HG03520 (cell line): ENCODE results near the gene GNG12.

Experiments
- ATAC-seq: cut with Tn5 transposase; IDR thresholded peaks from one replicate; pipeline ENCODE4 v1.9.1; 2021; ENCODE audit warnings: mild to moderate bottlenecking, moderate library complexity; ENCODE audit not compliant: unreplicated experiment

The GNG12 gene

DNA sequence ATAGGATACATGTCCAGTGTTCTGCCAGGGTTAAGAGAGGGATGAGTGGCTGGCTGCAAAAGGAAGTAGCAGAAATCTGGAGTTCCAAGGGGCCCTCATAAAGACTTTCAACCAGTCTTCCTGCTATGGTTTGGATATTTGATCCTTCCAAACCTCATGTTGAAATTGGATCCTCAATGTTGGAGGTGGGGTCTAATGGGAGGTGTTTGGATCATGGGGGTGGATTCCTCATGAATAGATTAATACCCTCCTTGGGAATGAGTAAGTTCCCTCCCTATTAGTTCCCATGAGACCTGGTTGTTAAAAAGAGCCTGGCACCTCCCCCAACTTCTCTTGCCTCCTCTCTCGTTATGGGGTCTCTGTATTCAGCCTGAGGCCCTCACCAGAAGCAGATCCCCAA is 10.1 kb upstream of the GNG12 start:
- no peak for ATAC-seq

DNA sequence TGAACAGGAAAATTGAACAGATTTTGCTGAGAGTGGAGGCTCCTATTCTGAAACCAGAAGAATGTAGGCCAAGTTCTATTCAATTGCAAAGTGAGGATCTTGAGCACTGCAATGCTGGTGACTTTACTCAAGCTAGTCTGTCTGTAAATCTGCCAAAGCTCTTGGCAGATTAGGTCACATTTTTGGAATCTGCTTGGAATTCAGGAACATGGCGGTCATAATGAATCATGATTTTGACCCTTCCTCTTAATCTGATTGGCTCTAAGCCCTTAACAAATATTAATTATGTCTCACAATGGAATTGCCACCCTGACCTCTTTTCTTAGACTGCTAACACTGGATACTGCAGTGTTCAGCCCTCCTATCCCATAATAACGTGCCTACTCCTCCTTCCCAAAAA is 7.2 kb upstream of the GNG12 start:
- ATAC-seq, result no peak

GRCh38 chr1:67839826-67840225 is 6.6 kb upstream of the GNG12 start:
- no peak for ATAC-seq

GRCh38 chr1:67838180-67838910 is 5.1 kb upstream of the GNG12 start:
- no peak for ATAC-seq

- ATAC-seq, result no peak
Measured at GRCh38 chr1:67836769-67837168, 3.5 kb upstream of the GNG12 start.

- no peak for ATAC-seq
Measured at GRCh38 chr1:67835663-67836452, 2.6 kb upstream of the GNG12 start.

DNA sequence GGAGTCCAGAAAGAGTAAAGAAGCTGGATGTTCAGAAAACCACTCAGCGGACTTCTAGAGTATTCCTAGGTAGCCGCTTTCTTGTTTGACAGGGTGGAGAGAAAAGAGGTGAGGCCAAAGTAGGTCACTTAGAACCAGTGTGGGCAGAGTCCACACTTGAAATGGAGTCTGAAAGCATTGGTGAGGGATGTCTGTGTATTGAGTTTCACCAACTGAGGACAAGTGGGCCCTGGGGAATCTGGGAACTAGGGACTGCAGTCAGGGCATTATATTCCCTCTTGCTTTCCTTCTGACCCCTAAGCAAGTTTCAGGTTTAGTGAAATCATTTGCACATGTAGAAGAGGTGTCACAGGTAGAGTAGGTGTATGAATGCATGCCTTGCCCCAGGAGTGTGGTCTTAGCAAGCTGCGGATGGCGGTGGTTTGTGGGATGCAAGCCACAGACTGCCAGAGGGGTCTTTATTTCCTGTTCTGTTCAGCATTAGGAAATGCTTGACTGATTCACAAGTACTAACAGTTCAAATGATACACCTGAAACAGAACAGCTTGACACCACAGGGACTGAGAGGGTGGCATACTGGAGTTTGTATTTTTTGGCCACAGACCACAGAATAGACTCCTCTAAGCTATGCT is 1.1 kb upstream of the GNG12 start:
- no peak for ATAC-seq

- no peak for ATAC-seq
Measured at GRCh38 chr1:67833602-67833940, 304 bp upstream of the GNG12 start.

- no peak for ATAC-seq
Measured at GRCh38 chr1:67831850-67832513, 1.3 kb downstream of the GNG12 start.

- no peak for ATAC-seq
Measured at GRCh38 chr1:67830928-67831830, 2.1 kb downstream of the GNG12 start.

DNA sequence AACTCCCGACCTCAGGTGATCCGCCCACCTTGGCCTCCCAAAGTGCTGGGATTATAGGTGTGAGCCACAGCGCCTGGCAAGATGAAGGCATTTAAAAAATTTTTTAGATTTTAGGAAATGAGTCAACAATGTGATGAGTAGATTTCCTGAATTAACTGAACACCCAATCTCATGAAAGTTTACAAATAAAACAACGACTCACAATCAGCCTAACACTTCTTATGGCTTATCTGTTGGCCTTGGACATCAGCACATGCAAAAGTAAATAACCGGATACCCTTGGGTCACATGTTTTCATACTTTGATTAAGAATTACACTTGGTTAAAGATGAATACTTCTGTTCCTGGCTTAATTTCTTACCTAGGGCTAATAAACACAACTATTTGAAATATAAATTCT is 3.0 kb downstream of the GNG12 start:
- no peak for ATAC-seq

DNA sequence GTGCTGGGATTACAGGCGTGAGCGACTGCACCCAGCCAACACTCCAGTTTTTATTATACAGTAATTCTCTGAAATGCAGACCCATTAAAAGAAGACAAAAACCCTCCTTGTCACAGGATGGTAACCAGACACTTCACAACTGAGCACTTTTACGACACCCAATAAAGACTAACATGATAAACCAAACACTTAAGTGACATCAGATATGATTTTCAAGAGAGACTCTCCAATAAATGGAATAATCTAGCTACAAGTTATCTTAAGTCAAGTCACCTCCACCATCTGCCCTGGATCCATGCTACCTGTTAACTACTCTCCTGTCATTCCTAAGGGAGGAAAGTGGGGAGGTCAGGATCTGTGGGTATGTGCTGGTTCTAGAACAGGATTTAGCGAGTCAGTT is 5.6 kb downstream of the GNG12 start:
- ATAC-seq, result no peak

DNA sequence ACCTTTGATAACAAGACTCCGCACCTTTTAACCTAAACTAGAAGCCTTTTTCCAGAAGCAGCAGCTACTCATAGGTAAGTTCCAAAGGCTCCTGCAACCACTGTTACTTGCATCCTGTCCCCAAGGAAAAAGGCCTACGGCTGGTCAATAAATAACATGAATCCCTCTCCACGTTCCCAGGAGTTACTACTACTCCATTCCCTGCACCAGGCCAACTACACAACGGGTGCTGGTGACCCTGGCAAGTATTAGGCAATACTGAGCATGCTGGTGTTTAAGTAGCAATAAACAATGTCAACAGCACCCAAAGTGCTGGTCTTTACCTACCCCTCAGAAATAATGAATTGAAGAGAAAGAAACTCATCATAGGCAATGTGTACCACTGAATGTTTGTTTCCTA is 7.7 kb downstream of the GNG12 start:
- ATAC-seq, result no peak

GRCh38 chr1:67824766-67825165 is 8.5 kb downstream of the GNG12 start:
- no peak for ATAC-seq

- no peak for ATAC-seq
Measured at GRCh38 chr1:67823615-67824014, 9.7 kb downstream of the GNG12 start.

GRCh38 chr1:67821263-67821662 is 12.0 kb downstream of the GNG12 start:
- ATAC-seq, result no peak

- ATAC-seq, result no peak
Measured at GRCh38 chr1:67818725-67819301, 14.5 kb downstream of the GNG12 start.

GRCh38 chr1:67818162-67818561 is 15.1 kb downstream of the GNG12 start:
- no peak for ATAC-seq

- no peak for ATAC-seq
Measured at GRCh38 chr1:67817319-67817718, 15.9 kb downstream of the GNG12 start.

DNA sequence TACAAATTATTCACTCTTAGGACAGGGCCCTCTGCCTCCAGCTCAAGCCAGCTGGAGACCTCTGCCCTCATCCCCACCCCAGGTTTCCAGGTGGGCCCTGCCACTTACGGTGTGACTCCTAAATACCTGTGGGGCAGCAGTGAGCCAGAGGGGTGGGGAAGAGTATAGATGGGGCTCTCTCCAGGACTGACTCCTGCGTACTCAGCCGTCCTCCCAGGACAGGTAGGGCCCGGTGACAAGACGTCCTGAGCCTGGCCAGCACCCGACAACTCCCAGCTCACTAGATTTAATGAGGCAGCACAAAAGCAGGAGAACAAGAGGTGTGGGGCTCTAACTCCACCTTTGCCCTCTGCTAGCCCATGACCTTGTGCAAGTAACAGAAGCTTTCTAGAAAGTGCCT is 16.8 kb downstream of the GNG12 start:
- no peak for ATAC-seq
